ENCODE measurements around the gene PTPN23. TPM values are rescaled to one million over a fixed set of nuclear protein-coding genes. Genes with fewer than 3 reads are reported as not detected.
A peak's percentile ranks its signal among the peaks of the same experiment; 100 is the strongest.

Gene PTPN23
- total RNA-seq, 2 donors from 2014 or later: 28.7 to 32.0 TPM

- Mint-ChIP-seq H3K27ac (peak overlapping the region; percentile 30), H3K4me3 (no peak overlapping the region)
Measured at GRCh38 chr3:47429476-47430270, 48.9 kb downstream of the PTPN23 start.

GRCh38 chr3:47430606-47431005 lies 49.8 kb downstream of the PTPN23 start:
- Mint-ChIP-seq H3K4me1 (peaks cover 5% of the 10 kb centered on the region), H3K4me3 (no peak overlapping the region), H3K36me3 (ENCODE audit: low read depth) (peaks cover 49% of the 10 kb centered on the region), H3K9me3 (no peaks in the 10 kb centered on the region), H3K27me3 (no peaks in the 10 kb centered on the region), H3K27ac (peak overlapping the region; percentile 30)
- ATAC-seq (replicated peaks): no peak

More at GRCh38 chr3:47429476-47430270, 48.9 kb downstream of the PTPN23 start:
- Mint-ChIP-seq H3K27me3 (no peaks in the 10 kb centered on the region), H3K4me1 (peaks cover 9% of the 10 kb centered on the region), H3K36me3 (ENCODE audit: low read depth) (peaks cover 50% of the 10 kb centered on the region), H3K9me3 (no peaks in the 10 kb centered on the region)
- no peak for ATAC-seq (replicated peaks)

- no peaks in the 10 kb centered on the region for H3K9me3 Mint-ChIP-seq
- peaks cover 55% of the 10 kb centered on the region for H3K36me3 Mint-ChIP-seq (ENCODE audit: low read depth)
- H3K27ac Mint-ChIP-seq: no peak overlapping the region
- peaks cover 5% of the 10 kb centered on the region for H3K4me1 Mint-ChIP-seq
- no peak for ATAC-seq (replicated peaks)
- no peak overlapping the region for H3K4me3 Mint-ChIP-seq
- H3K27me3 Mint-ChIP-seq: no peaks in the 10 kb centered on the region
Measured at GRCh38 chr3:47431225-47431624, 50.4 kb downstream of the PTPN23 start.

GRCh38 chr3:47432673-47433072 lies 51.9 kb downstream of the PTPN23 start:
- peaks cover 5% of the 10 kb centered on the region for H3K4me1 Mint-ChIP-seq
- no peaks in the 10 kb centered on the region for H3K9me3 Mint-ChIP-seq
- H3K27me3 Mint-ChIP-seq: no peaks in the 10 kb centered on the region
- no peak overlapping the region for H3K4me3 Mint-ChIP-seq
- H3K27ac Mint-ChIP-seq: no peak overlapping the region
- peaks cover 58% of the 10 kb centered on the region for H3K36me3 Mint-ChIP-seq (ENCODE audit: low read depth)
- no peak for ATAC-seq (replicated peaks)

- Mint-ChIP-seq H3K9me3 (no peaks in the 10 kb centered on the region), H3K27me3 (no peaks in the 10 kb centered on the region), H3K4me3 (no peak overlapping the region), H3K36me3 (ENCODE audit: low read depth) (peaks cover 68% of the 10 kb centered on the region), H3K27ac (peak overlapping the region; percentile 34), H3K4me1 (peaks cover 5% of the 10 kb centered on the region)
- ATAC-seq (replicated peaks): peak; percentile 59
Measured at GRCh38 chr3:47433796-47434195, 53.0 kb downstream of the PTPN23 start.

GRCh38 chr3:47434849-47435248 lies 54.0 kb downstream of the PTPN23 start:
- ATAC-seq (replicated peaks): no peak
- Mint-ChIP-seq H3K36me3 (ENCODE audit: low read depth) (peaks cover 78% of the 10 kb centered on the region), H3K27me3 (no peaks in the 10 kb centered on the region), H3K9me3 (no peaks in the 10 kb centered on the region), H3K4me1 (peaks cover 4% of the 10 kb centered on the region), H3K27ac (no peak overlapping the region), H3K4me3 (no peak overlapping the region)

GRCh38 chr3:47436180-47436579 lies 55.4 kb downstream of the PTPN23 start:
- ATAC-seq (replicated peaks): no peak
- no peak overlapping the region for H3K4me3 Mint-ChIP-seq
- H3K9me3 Mint-ChIP-seq: no peaks in the 10 kb centered on the region
- H3K36me3 Mint-ChIP-seq (ENCODE audit: low read depth): peaks cover 87% of the 10 kb centered on the region
- H3K27ac Mint-ChIP-seq: no peak overlapping the region
- no peaks in the 10 kb centered on the region for H3K4me1 Mint-ChIP-seq
- no peaks in the 10 kb centered on the region for H3K27me3 Mint-ChIP-seq

- no peak overlapping the region for H3K27ac Mint-ChIP-seq
- peaks cover 64% of the 10 kb centered on the region for H3K36me3 Mint-ChIP-seq (ENCODE audit: low read depth)
- H3K9me3 Mint-ChIP-seq: no peaks in the 10 kb centered on the region
- H3K4me1 Mint-ChIP-seq: peaks cover 6% of the 10 kb centered on the region
- no peak for ATAC-seq (replicated peaks)
- H3K4me3 Mint-ChIP-seq: no peak overlapping the region
- H3K27me3 Mint-ChIP-seq: no peaks in the 10 kb centered on the region
Measured at GRCh38 chr3:47440131-47440530, 59.3 kb downstream of the PTPN23 start.

GRCh38 chr3:47441796-47442551 lies 61.2 kb downstream of the PTPN23 start:
- ATAC-seq (replicated peaks): no peak

GRCh38 chr3:47443611-47443995 lies 62.8 kb downstream of the PTPN23 start:
- H3K9me3 Mint-ChIP-seq: peaks cover 3% of the 10 kb centered on the region
- peaks cover 47% of the 10 kb centered on the region for H3K36me3 Mint-ChIP-seq (ENCODE audit: low read depth)
- H3K27ac Mint-ChIP-seq: peak overlapping the region; percentile 75
- peaks cover 11% of the 10 kb centered on the region for H3K4me1 Mint-ChIP-seq
- no peak for ATAC-seq (replicated peaks)
- H3K4me3 Mint-ChIP-seq: no peak overlapping the region
- no peaks in the 10 kb centered on the region for H3K27me3 Mint-ChIP-seq

More at GRCh38 chr3:47441796-47442551, 61.2 kb downstream of the PTPN23 start:
- Mint-ChIP-seq H3K27ac (peak overlapping the region; percentile 75), H3K4me1 (peaks cover 6% of the 10 kb centered on the region), H3K36me3 (ENCODE audit: low read depth) (peaks cover 50% of the 10 kb centered on the region), H3K4me3 (no peak overlapping the region), H3K27me3 (no peaks in the 10 kb centered on the region), H3K9me3 (no peaks in the 10 kb centered on the region)

- peaks cover 47% of the 10 kb centered on the region for H3K36me3 Mint-ChIP-seq (ENCODE audit: low read depth)
- peak; percentile 24 for ATAC-seq (replicated peaks)
- H3K4me1 Mint-ChIP-seq: peaks cover 11% of the 10 kb centered on the region
- H3K27me3 Mint-ChIP-seq: no peaks in the 10 kb centered on the region
- peaks cover 5% of the 10 kb centered on the region for H3K9me3 Mint-ChIP-seq
- no peak overlapping the region for H3K4me3 Mint-ChIP-seq
- peak overlapping the region; percentile 75 for H3K27ac Mint-ChIP-seq
Measured at GRCh38 chr3:47444103-47444502, 63.3 kb downstream of the PTPN23 start.

- Mint-ChIP-seq H3K36me3 (ENCODE audit: low read depth) (peaks cover 11% of the 10 kb centered on the region), H3K4me1 (peaks cover 19% of the 10 kb centered on the region), H3K9me3 (peaks cover 5% of the 10 kb centered on the region), H3K27me3 (no peaks in the 10 kb centered on the region), H3K27ac (no peak overlapping the region), H3K4me3 (no peak overlapping the region)
- no peak for ATAC-seq (replicated peaks)
Measured at GRCh38 chr3:47452453-47453215, 71.8 kb downstream of the PTPN23 start.

GRCh38 chr3:47455806-47456452 lies 75.1 kb downstream of the PTPN23 start:
- H3K36me3 Mint-ChIP-seq (ENCODE audit: low read depth): peaks cover 12% of the 10 kb centered on the region
- no peak overlapping the region for H3K4me3 Mint-ChIP-seq
- H3K27me3 Mint-ChIP-seq: no peaks in the 10 kb centered on the region
- H3K4me1 Mint-ChIP-seq: peaks cover 19% of the 10 kb centered on the region
- H3K9me3 Mint-ChIP-seq: no peaks in the 10 kb centered on the region
- no peak for ATAC-seq (replicated peaks)
- no peak overlapping the region for H3K27ac Mint-ChIP-seq

- Mint-ChIP-seq H3K36me3 (ENCODE audit: low read depth) (peaks cover 16% of the 10 kb centered on the region), H3K27me3 (no peaks in the 10 kb centered on the region), H3K27ac (no peak overlapping the region), H3K9me3 (no peaks in the 10 kb centered on the region), H3K4me3 (no peak overlapping the region), H3K4me1 (peaks cover 14% of the 10 kb centered on the region)
- ATAC-seq (replicated peaks): no peak
Measured at GRCh38 chr3:47456984-47457383, 76.2 kb downstream of the PTPN23 start.
